Hepatocyte (in vitro differentiated cells): ENCODE results near the gene DNAL4. TPM values are rescaled to one million over a fixed set of nuclear protein-coding genes. Genes with fewer than 3 reads are reported as not detected.

Experiments used
- DNase-seq: peaks from one replicate; pipeline ENCODE4 v3.0.0-alpha.2; 2016; ENCODE audit warnings: low spot score
- H2AFZ ChIP-seq: fragments of 200-600 bp; sonication (generic); 2 replicates; pipeline ENCODE4 v1.6.0; 2016; ENCODE audit warnings: antibody characterized with exemption, mild to moderate bottlenecking
- H3K27ac ChIP-seq: fragments of 200-600 bp; sonication (generic); 2 replicates; pipeline ENCODE4 v1.5.1; 2016; ENCODE audit warnings: mild to moderate bottlenecking
- H3K27me3 ChIP-seq: fragments of 200-600 bp; sonication (generic); 2 replicates; pipeline ENCODE4 v1.6.1; 2016
- H3K36me3 ChIP-seq: fragments of 200-600 bp; sonication (generic); replicated peaks from 2 replicates; pipeline ENCODE4 v1.5.1; 2016; ENCODE audit warnings: low read depth; ENCODE audit not compliant: insufficient read depth
- H3K4me1 ChIP-seq: fragments of 200-600 bp; sonication (generic); 2 replicates; pipeline ENCODE4 v1.5.1; 2016; ENCODE audit warnings: mild to moderate bottlenecking, moderate library complexity; ENCODE audit not compliant: insufficient read depth
- H3K4me2 ChIP-seq: fragments of 200-600 bp; sonication (generic); 2 replicates; pipeline ENCODE4 v1.6.0; 2016
- H3K4me3 ChIP-seq: fragments of 200-600 bp; sonication (generic); 2 replicates; pipeline ENCODE4 v1.5.1; 2016; ENCODE audit warnings: mild to moderate bottlenecking
- H3K79me2 ChIP-seq: fragments of 200-600 bp; sonication (generic); 2 replicates; pipeline ENCODE4 v1.6.0; 2017; ENCODE audit warnings: mild to moderate bottlenecking
- H3K9me2 ChIP-seq: fragments of 200-600 bp; sonication (generic); replicated peaks from 2 replicates; pipeline ENCODE4 v1.6.0; 2017; ENCODE audit warnings: mild to moderate bottlenecking; ENCODE audit not compliant: insufficient read depth
- H3K9me3 ChIP-seq: fragments of 200-600 bp; sonication (generic); 2 replicates; pipeline ENCODE4 v1.5.1; 2016; ENCODE audit warnings: low read depth, mild to moderate bottlenecking
- H4K20me1 ChIP-seq: fragments of 200-600 bp; sonication (generic); 2 replicates; pipeline ENCODE4 v1.6.0; 2016; ENCODE audit warnings: mild to moderate bottlenecking; ENCODE audit not compliant: insufficient read depth, poor library complexity, severe bottlenecking
- CTCF ChIP-seq: fragments of 200-600 bp; sonication (generic); IDR thresholded peaks from 2 replicates; pipeline ENCODE4 v1.5.1; 2016; ENCODE audit warnings: antibody characterized with exemption, mild to moderate bottlenecking; ENCODE audit not compliant: poor library complexity
- EZH2 ChIP-seq: fragments of 200-600 bp; sonication (generic); IDR thresholded peaks from 2 replicates; pipeline ENCODE4 v1.6.1; 2016; ENCODE audit warnings: antibody characterized with exemption, mild to moderate bottlenecking, borderline replicate concordance
- EZH2phosphoT487 ChIP-seq: fragments of 200-600 bp; sonication (generic); IDR thresholded peaks from one replicate; pipeline ENCODE4 v1.6.1; 2018; ENCODE audit warnings: antibody characterized with exemption, mild to moderate bottlenecking, low read depth, moderate library complexity; ENCODE audit not compliant: unreplicated experiment, severe bottlenecking
- WGBS: methylation state at CpG from one replicate; pipeline ENCODE4 v1.1.6; 2016; ENCODE audit warnings: low lambda C conversion rate; ENCODE audit errors: missing lambda C conversion rate; 5-methylcytosine and 5-hydroxymethylcytosine counted together
- polyA plus RNA-seq: library from polyadenylated mRNA; unstranded; fragments of >200 nt; fragmentation: Nextera tagmentation; extraction: Ambion mirVana; gene quantifications from 2 replicates; pipeline ENCODE4 v1.2.1, GENCODE V29; 2016
- total RNA-seq: library from RNA; depleted of rRNA; stranded (reverse); fragments of >200 nt; gene quantifications from 2 replicates; pipeline ENCODE4 v1.2.3, GENCODE V29; 2014

The DNAL4 gene
- total and polyA plus RNA-seq, 2 experiments from 2014 or later, result 11.9 to 21.5 TPM

- Histone ChIP-seq H3K36me3 (no peaks in the 10 kb centered on the region), H2AFZ (no peak overlapping the region), H3K27ac (no peak overlapping the region), H3K27me3 (no peaks in the 10 kb centered on the region), H3K4me1 (no peaks in the 10 kb centered on the region), H3K4me2 (no peak overlapping the region), H3K4me3 (no peak overlapping the region), H3K9me2 (no peaks in the 10 kb centered on the region), H3K79me2 (no peaks in the 10 kb centered on the region), H3K9me3 (no peaks in the 10 kb centered on the region), H4K20me1 (no peaks in the 10 kb centered on the region)
- no peak for DNase-seq
- TF ChIP-seq CTCF (no peak), EZH2phosphoT487 (no peak), EZH2 (no peak)
- WGBS, result 88% methylated on average over 2 of the region's 6 CpGs
Observed at GRCh38 chr22:38776086-38776485, 17.9 kb downstream of the DNAL4 start.

DNA sequence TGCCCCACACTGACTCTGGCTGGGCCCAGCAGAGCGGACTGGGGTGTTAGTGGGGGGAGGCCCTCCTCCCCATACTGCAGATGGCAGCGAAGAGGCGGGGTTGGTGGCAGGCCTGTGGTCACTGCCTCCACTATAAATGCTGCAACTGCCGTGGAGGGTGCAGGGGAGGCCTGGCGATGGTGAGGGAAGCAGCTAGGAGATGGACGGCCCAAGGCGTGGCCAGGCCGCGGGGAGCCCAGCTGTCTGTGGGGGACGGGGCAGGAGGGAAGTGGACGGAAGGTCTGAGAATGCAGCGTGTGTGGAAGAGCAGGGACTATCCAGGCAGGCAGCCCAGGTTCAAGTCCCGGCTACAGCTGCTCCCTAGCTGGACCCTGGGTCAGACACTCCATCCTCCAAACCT is 18.3 kb downstream of the DNAL4 start:
- 81% methylated on average over 13 of the region's 13 CpGs for WGBS
- TF ChIP-seq CTCF, result no peak
- TF ChIP-seq EZH2phosphoT487, result no peak
- no peak for TF ChIP-seq EZH2
- no peak overlapping the region for H3K4me2 ChIP-seq
- no peak for DNase-seq
- no peak overlapping the region for H3K4me3 ChIP-seq
- no peaks in the 10 kb centered on the region for H3K36me3 ChIP-seq
- no peaks in the 10 kb centered on the region for H3K27me3 ChIP-seq
- H3K9me2 ChIP-seq, result no peaks in the 10 kb centered on the region
- no peaks in the 10 kb centered on the region for H3K79me2 ChIP-seq
- no peaks in the 10 kb centered on the region for H3K9me3 ChIP-seq
- H4K20me1 ChIP-seq, result no peaks in the 10 kb centered on the region
- H3K4me1 ChIP-seq, result no peaks in the 10 kb centered on the region
- no peak overlapping the region for H2AFZ ChIP-seq
- no peak overlapping the region for H3K27ac ChIP-seq

DNA sequence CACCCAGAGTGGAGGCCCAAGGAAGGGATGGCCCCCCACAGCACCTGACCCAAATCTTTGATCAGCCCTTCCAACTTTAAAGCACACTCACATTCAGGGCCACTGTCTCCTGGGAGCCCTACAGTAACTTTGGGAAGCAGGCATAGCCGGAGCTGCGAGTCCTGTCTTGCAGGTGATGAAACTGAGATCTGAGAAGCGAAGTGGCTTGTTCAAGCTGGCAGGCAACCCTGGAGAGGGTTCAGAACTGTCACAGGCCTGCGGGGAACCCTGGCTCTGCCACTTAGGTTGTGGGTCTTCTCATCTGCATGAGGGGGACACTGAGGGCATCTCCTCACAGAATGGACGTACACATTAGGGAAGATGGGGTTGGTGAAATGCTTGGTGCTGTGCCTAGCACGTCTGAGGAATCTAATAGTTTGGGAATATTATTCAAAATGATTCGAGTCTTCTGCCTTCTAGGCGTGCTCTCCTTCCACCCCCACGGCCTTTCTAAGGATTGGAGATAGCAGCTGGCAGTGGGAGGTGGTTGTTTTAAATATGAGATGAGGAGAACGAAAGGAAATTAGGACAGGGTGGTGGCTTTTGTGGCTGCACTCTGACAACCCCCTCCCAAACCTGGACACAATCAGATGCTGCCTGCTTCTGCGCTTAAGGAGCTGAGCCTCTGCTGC is 19.3 kb downstream of the DNAL4 start:
- no peaks in the 10 kb centered on the region for H3K4me1 ChIP-seq
- no peak overlapping the region for H3K27ac ChIP-seq
- H3K79me2 ChIP-seq, result no peaks in the 10 kb centered on the region
- H2AFZ ChIP-seq, result no peak overlapping the region
- H3K4me2 ChIP-seq, result no peak overlapping the region
- no peak for DNase-seq
- no peaks in the 10 kb centered on the region for H3K36me3 ChIP-seq
- no peaks in the 10 kb centered on the region for H4K20me1 ChIP-seq
- no peaks in the 10 kb centered on the region for H3K9me3 ChIP-seq
- WGBS, result 86% methylated on average over 11 of the region's 11 CpGs
- no peaks in the 10 kb centered on the region for H3K9me2 ChIP-seq
- TF ChIP-seq EZH2 (no peak), EZH2phosphoT487 (no peak)
- H3K27me3 ChIP-seq, result no peaks in the 10 kb centered on the region
- H3K4me3 ChIP-seq, result no peak overlapping the region

DNA sequence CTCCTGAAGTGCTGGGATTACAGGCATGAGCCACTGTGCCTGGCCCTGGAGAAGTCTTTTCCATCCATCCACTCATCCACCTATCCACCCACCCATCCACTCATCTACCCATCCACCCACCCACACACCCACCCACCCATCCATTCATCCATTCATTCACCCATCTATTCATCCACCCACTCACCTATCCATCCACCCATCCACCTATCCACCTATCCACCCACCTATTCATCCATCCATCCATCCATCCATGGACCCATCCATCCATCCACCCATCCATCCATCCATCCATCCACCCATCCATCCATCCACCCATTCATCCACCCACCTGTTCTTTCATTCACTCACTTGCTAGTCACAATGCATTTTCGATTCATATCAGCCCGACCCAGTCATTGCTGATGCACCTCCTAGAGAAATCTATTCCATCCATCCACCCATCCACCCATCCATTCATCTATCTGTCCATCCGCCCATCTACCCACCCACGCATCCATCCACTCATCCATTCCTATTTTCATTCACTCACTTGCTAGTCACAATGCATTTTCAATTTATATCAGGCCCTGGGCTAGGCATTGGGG is 20.5 kb downstream of the DNAL4 start:
- TF ChIP-seq CTCF (no peak), EZH2phosphoT487 (no peak), EZH2 (no peak)
- H2AFZ ChIP-seq, result no peak overlapping the region

More for the DNA sequence above, 20.5 kb downstream of the DNAL4 start:
- Histone ChIP-seq H3K4me1 (no peaks in the 10 kb centered on the region), H4K20me1 (no peaks in the 10 kb centered on the region), H3K36me3 (no peaks in the 10 kb centered on the region), H3K9me2 (no peaks in the 10 kb centered on the region), H3K4me3 (no peak overlapping the region), H3K27ac (no peak overlapping the region), H3K9me3 (no peaks in the 10 kb centered on the region), H3K79me2 (no peaks in the 10 kb centered on the region), H3K27me3 (no peaks in the 10 kb centered on the region), H3K4me2 (no peak overlapping the region)
- WGBS, result 97% methylated on average over 4 of the region's 4 CpGs
- DNase-seq, result no peak
